ENCODE results near the gene PEAK1. TPM values are rescaled to one million over a fixed set of nuclear protein-coding genes. Genes with fewer than 3 reads are reported as not detected.
A peak's percentile ranks its signal among the peaks of the same experiment; 100 is the strongest.

The PEAK1 gene
- total RNA-seq, 2 donors from 2014 or later: 44.2 to 59.8 TPM

- H3K27me3 ChIP-seq: no peaks in the 10 kb centered on the region
- no peak overlapping the region for H3K4me3 ChIP-seq
- H3K9me3 ChIP-seq: peaks cover 0 to 10% of the 10 kb centered on the region in 2 donors
- no peak for DNase-seq (ENCODE audit: low spot score)
- TF ChIP-seq CTCF (IDR thresholded peaks at IDR 0.05): no peak
- H3K36me3 ChIP-seq: no peaks in the 10 kb centered on the region
- H3K4me1 ChIP-seq: peaks cover 0 to 18% of the 10 kb centered on the region in 2 donors
- peak overlapping the region in 1 of 2 donors; percentile 55 for H3K27ac ChIP-seq
Observed at GRCh38 chr15:77144492-77145070, 275.3 kb downstream of the PEAK1 start.

GRCh38 chr15:77144026-77144425 lies 275.9 kb downstream of the PEAK1 start:
- Histone ChIP-seq H3K27me3 (no peaks in the 10 kb centered on the region), H3K36me3 (no peaks in the 10 kb centered on the region), H3K27ac (peak overlapping the region in 1 of 2 donors; percentile 55), H3K4me1 (peaks cover 0 to 18% of the 10 kb centered on the region in 2 donors), H3K4me3 (no peak overlapping the region), H3K9me3 (peaks cover 0 to 10% of the 10 kb centered on the region in 2 donors)
- no peak for DNase-seq (ENCODE audit: low spot score)
- no peak for TF ChIP-seq CTCF (IDR thresholded peaks at IDR 0.05)

- Histone ChIP-seq H3K4me3 (no peak overlapping the region), H3K4me1 (peaks cover 0 to 18% of the 10 kb centered on the region in 2 donors), H3K36me3 (no peaks in the 10 kb centered on the region), H3K27me3 (no peaks in the 10 kb centered on the region), H3K27ac (peak overlapping the region in 1 of 2 donors; percentile 9), H3K9me3 (peaks cover 0 to 10% of the 10 kb centered on the region in 2 donors)
- no peak for TF ChIP-seq CTCF (IDR thresholded peaks at IDR 0.05)
- DNase-seq (ENCODE audit: low spot score): no peak
Observed at GRCh38 chr15:77143616-77144015, 276.3 kb downstream of the PEAK1 start.

- no peak for TF ChIP-seq CTCF (IDR thresholded peaks at IDR 0.05)
- H3K4me3 ChIP-seq: no peak overlapping the region
- no peak for DNase-seq (ENCODE audit: low spot score)
- no peaks in the 10 kb centered on the region for H3K27me3 ChIP-seq
- peaks cover 0 to 10% of the 10 kb centered on the region in 2 donors for H3K9me3 ChIP-seq
- peaks cover 0 to 18% of the 10 kb centered on the region in 2 donors for H3K4me1 ChIP-seq
- no peaks in the 10 kb centered on the region for H3K36me3 ChIP-seq
- H3K27ac ChIP-seq: no peak overlapping the region
Observed at GRCh38 chr15:77143191-77143590, 276.7 kb downstream of the PEAK1 start.

GRCh38 chr15:77140220-77140619 lies 279.7 kb downstream of the PEAK1 start:
- peaks cover 0 to 10% of the 10 kb centered on the region in 2 donors for H3K9me3 ChIP-seq
- H3K4me1 ChIP-seq: peaks cover 0 to 17% of the 10 kb centered on the region in 2 donors
- no peak overlapping the region for H3K27ac ChIP-seq
- H3K36me3 ChIP-seq: no peaks in the 10 kb centered on the region
- TF ChIP-seq CTCF (IDR thresholded peaks at IDR 0.05): no peak
- no peak overlapping the region for H3K4me3 ChIP-seq
- H3K27me3 ChIP-seq: no peaks in the 10 kb centered on the region
- DNase-seq (ENCODE audit: low spot score): no peak

GRCh38 chr15:77139312-77139711 lies 280.6 kb downstream of the PEAK1 start:
- TF ChIP-seq CTCF (IDR thresholded peaks at IDR 0.05): no peak
- H3K27ac ChIP-seq: no peak overlapping the region
- peaks cover under 1% of the 10 kb centered on the region for H3K36me3 ChIP-seq
- H3K4me1 ChIP-seq: peaks cover 0 to 8% of the 10 kb centered on the region in 2 donors
- H3K9me3 ChIP-seq: peaks cover 0 to 10% of the 10 kb centered on the region in 2 donors
- no peak for DNase-seq (ENCODE audit: low spot score)
- no peak overlapping the region for H3K4me3 ChIP-seq
- no peaks in the 10 kb centered on the region for H3K27me3 ChIP-seq
